ENCODE measurements around the gene PROX1.

Gene PROX1

DNA sequence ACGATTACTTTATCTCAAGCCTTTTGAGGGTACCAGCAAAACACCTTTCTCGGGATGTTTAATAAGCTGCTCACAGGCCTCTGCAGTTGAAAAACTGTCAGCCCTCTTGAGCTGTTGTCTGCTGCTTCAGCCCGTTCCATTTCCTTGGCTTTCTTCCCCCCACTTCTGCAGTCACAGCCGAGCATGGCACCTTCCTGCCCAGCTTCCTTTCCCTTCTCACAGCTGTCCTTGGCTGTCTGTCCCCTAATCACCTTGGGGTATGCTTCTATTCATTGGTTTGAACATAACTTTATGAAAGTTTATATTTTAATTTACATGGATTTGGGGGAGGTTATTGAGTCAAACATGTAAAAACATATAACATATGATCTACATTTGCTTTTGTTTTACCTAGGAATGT is 6.9 kb upstream of the PROX1 start:
- DNase-seq (ENCODE audit: low spot score), result no peak

DNA sequence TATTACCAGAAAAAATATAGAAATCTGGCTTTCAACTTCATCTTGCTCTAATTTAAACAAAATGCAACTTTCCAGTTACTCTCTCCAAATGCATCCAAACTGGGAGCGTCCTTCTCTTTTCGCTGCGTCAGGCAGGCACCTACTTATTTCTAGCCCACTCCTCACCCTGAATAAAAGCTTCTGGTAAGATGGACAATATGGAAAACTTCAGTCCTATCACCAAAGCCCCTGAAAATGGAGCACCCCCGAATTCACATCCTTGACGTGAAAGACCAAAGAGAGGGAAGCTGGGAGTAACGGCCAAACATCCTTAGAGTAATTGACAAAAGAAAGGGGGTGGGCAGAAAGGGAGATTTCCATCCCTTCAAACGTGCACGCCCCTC is 5.5 kb upstream of the PROX1 start:
- DNase-seq (ENCODE audit: low spot score), result no peak

DNA sequence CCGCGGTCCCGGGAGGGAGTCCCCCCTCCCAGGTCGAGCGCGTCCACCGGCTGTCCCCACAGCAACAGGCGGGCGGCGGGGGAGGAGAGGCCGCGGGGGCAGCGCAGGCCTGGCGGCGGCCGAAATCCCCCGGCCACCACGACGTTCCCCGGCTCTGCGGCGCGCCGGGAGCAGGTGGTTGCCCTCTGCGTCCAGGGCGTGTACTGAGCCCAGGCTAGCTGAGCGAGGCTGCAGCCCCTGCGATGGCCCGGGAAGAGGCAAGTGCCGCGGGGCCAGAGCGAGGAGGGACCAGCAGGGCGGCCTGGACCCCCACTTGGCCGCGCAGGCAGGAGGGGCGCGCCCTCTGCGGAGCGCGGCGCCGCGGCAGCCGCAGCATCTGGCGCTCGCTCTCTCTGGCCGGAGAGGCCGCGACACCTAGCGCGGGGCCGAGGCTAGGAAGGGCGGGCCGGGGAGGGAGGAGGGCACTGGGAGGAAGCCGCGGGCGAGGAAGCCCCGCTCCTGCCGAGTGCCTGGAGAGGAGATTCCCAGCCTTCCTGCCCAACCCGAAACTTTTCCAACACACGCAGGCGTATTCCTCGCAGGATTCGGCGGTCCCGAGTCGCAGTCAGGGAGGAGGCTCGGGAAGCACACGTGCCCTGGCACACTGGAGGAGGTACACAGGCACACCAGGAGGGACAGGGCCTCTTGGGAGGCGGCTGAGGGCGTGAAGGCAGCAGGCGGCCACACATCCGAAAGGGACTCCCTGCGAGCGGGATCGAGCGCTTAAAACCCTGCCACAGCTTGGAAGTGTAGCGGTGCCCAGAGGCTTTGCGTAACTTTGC is 4.9 kb upstream of the PROX1 start:
- DNase-seq (ENCODE audit: low spot score), result no peak

DNA sequence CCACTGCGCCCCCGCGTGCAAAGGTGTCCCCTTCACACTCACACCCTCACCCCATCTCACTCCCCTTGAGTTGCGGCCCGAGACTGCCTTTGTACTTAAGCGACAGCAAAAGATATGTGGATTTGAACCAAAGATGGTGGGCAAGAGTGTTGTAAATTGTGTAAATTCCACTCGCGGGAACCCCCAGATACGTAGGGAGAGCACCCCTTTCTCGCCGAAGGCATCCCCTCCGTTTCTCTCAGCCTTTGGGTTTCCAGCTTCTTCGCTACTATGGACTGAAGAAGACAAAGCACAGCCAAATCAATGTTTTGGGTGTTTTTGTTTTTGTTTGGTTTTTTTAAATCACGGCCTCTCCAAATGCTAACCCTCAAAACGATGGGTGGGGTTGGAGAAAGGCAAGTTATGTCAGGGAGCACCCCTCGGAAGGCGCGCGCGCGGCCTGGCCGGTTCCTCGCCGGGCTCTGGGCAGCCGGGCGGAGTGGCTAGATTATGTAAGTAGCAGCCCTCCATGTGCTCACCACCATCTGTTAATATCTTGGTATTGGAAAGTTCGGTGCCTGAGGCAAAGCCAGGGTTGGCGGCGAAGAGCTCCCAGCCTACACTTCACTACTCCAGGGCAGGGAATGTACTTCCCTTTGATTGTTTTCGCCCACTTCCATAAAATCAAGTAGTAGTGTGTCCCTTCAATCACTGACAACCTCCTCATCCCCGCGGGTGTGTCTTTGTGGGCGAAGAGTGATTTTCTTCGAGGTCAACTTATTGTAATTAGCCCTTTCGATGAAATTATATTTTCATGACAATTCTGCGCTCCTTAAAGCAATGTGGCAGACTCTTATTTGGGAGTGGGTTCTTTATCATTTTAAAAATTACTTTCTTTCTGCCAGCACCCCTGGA is 4.0 kb upstream of the PROX1 start:
- DNase-seq (ENCODE audit: low spot score), result no peak

DNA sequence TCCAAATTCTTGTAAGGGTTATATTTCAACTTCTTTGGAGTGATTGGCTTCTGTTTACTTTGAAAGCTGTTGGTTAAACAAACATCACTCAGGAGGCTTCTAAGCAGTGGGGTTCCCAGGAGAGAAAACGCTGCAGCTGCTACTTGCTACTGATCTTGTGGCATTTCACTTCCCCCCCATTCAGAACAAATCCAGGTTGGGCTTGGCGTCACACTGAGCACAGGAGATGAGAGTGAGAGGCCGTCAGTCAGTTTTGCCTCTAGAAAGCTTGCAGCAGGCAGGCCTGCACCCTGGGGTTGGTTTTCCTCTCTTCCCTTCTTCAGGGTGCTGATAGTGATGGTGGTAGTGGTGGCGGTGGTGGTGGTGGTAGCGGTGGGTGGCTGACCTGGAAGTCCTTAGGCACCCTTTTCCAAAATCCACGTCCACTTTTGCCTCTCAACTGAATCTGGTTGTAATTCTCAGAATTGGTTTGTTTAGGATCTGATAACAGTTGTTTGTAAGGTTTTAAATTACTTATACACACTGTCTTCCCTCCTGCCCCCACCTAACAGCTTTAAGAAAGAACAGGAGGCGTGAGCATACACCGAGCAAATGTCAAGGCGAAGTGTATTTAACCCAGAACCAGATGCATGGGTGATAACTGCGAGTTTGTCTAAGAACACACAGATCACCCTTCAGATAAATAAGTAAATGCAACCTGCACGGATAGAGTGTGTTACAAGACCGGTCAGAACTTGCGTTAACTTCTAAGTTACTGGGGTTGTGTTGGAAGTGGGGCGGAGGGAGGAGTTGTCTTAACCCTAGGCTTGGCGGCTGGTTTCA is 3.2 kb upstream of the PROX1 start:
- DNase-seq (ENCODE audit: low spot score), result no peak

DNA sequence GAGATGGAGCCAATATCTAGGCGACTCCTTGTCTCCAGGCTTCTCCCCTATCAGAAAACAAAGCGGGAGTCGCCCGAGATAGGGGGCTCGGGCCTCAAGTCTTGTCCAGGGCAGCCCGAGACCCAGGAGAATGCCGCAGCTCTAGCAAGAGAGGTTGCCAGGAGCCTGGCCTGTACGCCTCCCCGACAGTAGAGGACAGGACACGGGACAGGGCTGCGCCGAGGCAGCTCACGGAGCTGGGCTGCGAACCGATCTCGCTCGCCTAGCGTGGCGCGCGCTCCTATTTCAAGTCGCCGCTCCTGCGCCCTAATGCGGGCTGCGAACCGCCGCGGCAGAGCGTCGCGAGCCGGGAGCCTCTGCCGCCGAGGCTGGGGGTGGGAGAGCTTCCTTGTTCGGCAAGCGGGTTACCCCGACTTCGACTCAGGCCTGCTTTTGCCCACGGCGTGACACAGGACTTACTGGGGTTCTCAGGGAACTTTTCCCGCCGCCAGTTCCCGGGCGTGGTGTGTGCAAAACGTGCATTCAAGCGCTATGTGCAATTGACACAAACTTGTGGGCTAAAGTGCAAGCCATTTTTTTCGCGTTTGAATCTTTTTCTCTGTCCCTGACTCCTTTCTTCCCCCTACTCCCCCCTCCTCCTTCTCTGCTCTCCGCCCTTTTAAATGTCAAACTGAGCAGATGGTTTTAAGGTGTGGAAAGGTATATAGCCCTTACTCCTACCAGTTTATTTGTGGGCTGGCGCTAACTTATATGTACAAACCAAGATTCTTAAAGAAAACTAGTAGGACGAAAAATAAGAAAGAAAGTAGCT is 2.4 kb upstream of the PROX1 start:
- DNase-seq (ENCODE audit: low spot score), result no peak

DNA sequence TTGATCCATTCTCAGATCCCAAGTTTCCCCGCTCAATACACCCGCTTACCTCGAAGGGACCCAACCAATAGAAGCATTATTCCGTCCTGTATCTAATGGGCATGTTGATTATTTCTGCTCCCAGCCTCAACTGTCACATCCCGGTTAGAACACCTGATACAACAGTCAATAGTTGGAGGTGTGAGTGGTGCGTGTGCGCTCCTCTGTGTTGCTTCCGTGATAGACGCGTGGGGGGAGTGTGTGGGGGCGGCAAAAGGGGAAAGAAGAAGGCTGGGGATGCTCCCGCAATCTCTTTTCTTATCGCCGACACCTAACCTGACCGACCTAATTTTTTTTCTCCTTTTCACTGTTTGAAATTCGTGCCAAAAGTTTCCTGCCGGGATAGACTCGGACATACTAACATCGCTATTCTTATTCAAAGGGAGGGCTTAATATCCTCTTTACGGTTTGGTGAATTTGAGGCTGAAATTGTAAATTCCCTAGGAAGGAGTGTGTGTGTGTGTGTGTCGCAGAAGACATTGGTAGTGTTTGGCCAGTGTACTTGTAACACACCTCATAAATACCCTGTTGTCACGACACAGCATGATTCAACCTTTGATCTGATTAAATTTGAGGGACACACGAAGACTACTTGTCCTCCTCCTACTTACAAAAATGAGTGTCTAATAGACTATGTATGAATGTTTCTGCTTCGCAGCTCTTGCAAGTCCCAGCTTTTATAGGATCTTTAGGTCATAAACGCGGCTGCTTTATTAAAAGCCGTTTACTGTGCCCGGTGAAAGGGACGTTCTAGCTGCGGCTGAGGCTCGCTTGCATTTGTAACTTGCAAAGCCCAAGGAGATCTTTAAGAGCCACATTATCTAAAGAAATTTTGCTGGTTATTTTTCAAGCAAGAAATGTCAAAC is 1.5 kb upstream of the PROX1 start:
- DNase-seq (ENCODE audit: low spot score), result peak; percentile 1

DNA sequence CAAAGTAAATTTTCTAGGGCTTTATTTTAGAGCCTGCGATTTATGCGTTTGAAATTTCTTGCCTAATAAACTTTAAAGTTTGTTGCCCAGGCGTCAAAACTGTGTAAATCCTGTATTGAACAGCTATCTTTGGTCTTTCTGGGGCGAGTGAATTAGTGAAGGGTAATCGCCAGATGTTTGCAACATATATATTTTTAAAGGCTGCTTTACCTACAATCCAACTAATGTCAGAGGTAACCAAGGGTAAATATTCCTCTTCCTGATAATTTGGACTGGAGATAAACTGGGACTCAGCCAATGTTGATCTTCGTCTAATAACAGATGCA is 885 bp upstream of the PROX1 start:
- DNase-seq (ENCODE audit: low spot score), result no peak

DNA sequence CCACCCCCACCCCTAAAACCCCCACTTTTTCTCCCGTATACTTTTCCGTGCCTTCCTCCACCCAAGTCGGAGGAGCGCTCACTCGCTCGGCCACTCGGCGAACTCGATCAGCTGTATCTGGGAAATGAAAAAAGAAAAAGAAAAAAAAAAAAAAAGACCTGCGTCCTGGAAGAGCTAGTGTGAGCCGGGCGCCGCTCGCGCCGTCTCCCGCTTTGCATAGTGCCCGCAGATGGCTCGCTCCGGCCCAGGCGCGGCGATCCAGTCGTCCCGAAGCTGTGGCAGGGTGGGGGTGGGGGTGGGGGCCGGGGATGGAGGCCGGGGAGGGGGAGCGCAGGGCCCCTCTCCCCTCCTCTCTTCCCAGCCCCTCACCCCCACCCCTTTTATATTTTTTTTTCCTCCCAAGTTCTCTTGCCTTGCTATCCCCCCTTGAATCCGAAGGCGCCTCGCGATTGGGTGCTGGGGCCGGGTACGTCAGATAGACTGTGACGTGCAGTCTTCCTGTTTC is 299 bp upstream of the PROX1 start:
- no peak for DNase-seq (ENCODE audit: low spot score)

DNA sequence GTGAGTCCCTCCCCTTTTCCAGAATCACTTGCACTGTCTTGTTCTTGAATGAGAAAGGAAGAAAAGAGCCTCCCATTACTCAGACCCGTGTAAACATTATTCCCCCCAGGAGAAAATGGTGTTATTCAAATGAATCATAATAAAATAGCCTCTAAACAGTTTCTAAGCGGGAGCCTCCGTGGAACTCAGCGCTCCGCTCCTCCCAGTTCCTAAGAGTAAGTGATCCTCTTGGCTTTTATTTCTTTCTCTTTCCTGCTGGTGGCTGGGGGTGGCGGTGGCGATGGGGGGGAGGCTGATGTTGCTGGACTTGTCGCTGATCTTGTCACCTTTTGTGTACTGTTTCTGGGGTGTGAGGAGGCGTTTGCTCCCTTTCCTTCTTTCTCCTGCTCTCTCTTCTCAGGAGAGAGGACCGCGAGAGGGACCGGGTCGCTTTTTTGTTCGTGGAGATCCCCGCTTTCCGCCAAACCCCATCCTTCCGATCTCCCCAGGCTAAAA is 781 bp downstream of the PROX1 start:
- no peak for DNase-seq (ENCODE audit: low spot score)

DNA sequence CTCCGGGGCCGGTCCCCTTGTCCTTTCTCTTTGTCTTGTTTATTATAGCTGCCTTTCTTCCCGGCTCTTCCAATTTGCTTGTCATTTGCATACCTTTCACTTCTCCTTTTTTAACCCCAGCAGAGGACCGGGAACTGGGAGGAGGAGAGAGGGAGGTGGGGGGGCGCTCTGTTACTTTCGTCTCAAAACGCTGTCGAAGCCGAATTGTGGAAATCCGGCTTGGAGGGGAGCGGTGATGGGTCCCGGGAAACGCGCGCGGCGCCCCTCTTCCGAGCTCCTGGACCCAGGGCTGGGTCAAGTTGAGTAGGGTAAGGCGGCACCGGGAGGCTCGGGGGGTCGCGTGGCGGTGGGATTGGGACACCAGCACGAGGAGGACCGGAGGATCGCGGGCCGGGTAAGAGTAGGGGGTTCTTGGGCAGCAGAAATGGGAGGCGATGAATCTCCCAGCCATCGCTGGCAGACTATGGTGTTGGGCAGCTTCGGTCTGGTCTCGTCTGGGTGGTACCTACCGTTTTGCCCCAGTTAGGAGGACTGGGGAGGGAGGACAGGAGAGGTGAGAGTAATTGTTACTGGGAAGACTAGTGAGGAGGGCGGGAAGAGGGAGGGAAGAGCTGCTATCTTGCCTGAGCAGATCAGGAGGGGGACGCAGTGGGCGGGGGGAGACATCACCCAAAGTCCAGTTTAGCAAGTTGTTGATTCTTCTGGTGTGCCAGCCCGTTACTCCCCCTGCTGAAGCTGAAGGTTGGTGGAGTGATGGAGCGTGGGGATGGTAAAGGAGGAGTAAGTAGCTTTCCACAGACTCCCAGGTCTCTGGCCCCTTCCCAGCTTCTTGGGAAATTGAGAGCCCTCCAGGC is 1.5 kb downstream of the PROX1 start:
- DNase-seq (ENCODE audit: low spot score), result no peak

DNA sequence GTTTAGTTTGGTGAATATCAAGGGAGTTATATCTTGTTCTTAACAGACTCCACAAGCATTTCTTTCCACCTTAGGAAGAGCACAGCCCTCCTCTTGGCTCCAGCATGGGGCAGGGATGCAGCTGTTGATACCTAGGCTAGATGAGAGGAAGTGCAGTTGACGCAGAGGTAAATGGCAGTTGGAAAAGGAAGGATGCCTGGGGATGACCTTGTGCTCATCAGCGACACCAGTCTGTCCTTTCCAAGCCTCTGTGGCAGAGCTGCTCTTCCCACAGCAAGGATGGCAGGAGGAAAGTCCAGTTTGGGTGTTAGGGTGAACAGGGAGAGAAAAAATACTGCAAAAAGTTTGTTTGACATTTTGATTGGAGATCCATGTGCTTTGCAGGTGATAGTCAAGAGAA is 6.2 kb downstream of the PROX1 start:
- no peak for DNase-seq (ENCODE audit: low spot score)

DNA sequence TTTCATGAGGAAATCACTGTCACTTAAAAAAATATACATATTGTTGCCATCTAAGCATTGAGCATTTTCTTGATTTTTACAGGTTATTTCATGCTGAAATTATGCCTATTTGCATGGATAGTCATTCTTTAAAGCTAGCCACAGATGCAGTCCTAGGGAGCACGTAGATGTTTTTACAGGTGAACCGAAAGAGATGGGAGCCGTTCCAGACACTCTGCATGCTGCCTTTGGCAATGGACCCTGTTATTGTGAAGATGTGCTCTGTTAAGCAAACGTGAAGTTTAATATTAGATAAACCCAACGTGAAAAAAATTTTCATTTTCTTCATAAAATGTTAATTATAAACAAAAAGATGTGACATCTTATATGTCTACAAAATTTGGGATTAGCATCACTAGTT is 7.1 kb downstream of the PROX1 start:
- no peak for DNase-seq (ENCODE audit: low spot score)

DNA sequence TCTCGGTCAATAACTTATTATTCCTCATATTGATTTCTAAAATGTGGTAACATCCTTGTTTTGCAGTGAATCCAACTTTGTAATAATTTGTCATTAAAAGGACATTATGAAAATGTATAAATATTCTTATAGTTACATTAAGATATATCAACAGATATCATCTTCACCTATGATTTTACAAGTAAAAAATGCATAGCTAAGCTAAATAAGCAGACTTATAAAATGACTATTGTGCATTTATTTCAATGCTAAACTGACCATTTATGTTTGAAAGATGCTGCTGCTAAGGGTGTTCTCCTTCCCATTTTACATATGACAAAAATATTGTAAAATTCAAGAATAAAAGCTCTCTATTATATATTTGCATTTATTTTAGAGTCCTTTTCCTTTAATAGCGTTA is 7.8 kb downstream of the PROX1 start:
- no peak for DNase-seq (ENCODE audit: low spot score)

DNA sequence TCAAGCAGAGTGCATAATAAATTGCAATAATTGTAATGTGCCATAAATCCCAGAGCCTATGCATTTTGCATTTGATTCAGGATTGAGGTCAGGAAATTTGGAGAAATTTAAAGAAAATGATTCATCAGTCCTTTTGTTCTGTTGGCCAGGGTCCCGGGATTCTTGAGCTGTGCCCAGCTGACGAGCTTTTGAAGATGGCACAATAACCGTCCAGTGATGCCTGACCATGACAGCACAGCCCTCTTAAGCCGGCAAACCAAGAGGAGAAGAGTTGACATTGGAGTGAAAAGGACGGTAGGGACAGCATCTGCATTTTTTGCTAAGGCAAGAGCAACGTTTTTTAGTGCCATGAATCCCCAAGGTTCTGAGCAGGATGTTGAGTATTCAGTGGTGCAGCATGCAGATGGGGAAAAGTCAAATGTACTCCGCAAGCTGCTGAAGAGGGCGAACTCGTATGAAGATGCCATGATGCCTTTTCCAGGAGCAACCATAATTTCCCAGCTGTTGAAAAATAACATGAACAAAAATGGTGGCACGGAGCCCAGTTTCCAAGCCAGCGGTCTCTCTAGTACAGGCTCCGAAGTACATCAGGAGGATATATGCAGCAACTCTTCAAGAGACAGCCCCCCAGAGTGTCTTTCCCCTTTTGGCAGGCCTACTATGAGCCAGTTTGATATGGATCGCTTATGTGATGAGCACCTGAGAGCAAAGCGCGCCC is 8.7 kb downstream of the PROX1 start:
- no peak for DNase-seq (ENCODE audit: low spot score)

DNA sequence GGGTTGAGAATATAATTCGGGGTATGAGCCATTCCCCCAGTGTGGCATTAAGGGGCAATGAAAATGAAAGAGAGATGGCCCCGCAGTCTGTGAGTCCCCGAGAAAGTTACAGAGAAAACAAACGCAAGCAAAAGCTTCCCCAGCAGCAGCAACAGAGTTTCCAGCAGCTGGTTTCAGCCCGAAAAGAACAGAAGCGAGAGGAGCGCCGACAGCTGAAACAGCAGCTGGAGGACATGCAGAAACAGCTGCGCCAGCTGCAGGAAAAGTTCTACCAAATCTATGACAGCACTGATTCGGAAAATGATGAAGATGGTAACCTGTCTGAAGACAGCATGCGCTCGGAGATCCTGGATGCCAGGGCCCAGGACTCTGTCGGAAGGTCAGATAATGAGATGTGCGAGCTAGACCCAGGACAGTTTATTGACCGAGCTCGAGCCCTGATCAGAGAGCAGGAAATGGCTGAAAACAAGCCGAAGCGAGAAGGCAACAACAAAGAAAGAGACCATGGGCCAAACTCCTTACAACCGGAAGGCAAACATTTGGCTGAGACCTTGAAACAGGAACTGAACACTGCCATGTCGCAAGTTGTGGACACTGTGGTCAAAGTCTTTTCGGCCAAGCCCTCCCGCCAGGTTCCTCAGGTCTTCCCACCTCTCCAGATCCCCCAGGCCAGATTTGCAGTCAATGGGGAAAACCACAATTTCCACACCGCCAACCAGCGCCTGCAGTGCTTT is 9.4 kb downstream of the PROX1 start:
- DNase-seq (ENCODE audit: low spot score), result no peak

DNA sequence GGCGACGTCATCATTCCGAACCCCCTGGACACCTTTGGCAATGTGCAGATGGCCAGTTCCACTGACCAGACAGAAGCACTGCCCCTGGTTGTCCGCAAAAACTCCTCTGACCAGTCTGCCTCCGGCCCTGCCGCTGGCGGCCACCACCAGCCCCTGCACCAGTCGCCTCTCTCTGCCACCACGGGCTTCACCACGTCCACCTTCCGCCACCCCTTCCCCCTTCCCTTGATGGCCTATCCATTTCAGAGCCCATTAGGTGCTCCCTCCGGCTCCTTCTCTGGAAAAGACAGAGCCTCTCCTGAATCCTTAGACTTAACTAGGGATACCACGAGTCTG is 10.0 kb downstream of the PROX1 start:
- DNase-seq (ENCODE audit: low spot score), result no peak

DNA sequence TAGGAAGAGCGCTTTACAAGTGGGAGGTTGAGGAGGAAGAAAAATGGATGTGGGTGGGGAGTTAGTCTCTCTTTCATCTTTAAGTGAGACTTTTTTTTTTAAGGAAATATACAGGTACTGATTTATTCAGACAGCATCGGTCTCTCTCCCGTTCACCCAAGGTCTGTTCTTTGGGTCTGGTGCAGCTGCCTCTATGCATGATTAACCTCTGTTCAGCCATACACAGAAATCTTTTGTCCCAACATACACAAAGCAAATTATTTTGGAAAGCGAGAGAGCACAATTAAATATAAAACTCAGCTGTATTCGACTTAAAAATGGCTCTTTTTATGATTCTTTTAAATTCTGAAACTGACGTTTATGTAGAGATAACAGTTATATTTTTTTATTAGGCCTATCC is 11.0 kb downstream of the PROX1 start:
- no peak for DNase-seq (ENCODE audit: low spot score)
